Measurements from ENCODE around the gene SDC4. TPM values are rescaled to one million over a fixed set of nuclear protein-coding genes. Genes with fewer than 3 reads are reported as not detected.

The SDC4 gene
- total RNA-seq, 3 donors from 2014 or later = 114 to 145 (median 122) TPM

DNA sequence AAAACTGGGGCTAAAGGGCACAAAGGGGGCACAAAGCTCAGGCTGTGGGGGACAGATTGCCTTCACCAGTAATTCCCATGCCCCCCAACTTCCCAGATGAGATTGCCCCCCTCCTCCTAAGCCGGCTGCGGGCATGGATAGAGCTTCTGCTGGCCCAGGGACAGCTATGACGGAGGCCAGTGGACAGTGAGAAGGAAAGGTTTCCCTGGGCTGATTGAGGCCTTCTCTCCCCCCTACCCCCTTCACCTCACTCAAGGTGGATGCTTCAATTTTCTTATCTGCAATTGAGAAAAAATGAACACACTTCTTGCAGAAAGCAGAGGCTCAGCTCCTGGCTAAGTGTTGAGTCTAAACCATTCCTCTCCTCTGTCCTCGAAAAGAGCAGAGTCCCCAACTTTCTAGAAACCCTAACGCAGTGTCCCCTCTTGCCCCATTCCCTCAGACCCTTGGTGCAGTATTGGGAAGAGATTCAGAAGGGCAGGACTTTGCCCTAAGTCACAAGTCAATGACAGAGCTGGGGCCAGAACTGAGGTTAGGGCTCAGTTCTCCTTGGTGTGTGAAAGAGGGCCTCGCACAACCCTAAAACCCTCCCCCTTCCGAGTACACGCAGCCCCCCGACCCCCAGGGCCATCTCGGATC is 808 bp downstream of the SDC4 start:
- TF ChIP-seq, protein P1, sequence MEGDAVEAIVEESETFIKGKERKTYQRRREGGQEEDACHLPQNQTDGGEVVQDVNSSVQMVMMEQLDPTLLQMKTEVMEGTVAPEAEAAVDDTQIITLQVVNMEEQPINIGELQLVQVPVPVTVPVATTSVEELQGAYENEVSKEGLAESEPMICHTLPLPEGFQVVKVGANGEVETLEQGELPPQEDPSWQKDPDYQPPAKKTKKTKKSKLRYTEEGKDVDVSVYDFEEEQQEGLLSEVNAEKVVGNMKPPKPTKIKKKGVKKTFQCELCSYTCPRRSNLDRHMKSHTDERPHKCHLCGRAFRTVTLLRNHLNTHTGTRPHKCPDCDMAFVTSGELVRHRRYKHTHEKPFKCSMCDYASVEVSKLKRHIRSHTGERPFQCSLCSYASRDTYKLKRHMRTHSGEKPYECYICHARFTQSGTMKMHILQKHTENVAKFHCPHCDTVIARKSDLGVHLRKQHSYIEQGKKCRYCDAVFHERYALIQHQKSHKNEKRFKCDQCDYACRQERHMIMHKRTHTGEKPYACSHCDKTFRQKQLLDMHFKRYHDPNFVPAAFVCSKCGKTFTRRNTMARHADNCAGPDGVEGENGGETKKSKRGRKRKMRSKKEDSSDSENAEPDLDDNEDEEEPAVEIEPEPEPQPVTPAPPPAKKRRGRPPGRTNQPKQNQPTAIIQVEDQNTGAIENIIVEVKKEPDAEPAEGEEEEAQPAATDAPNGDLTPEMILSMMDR (IDR thresholded peaks at IDR 0.05) = no peak
- Histone ChIP-seq H3K4me1 (ENCODE audit: low read depth) (peaks cover 34% of the 10 kb centered on the region), H3K36me3 (ENCODE audit: low read depth) (no peaks in the 10 kb centered on the region), H3K9me3 (no peaks in the 10 kb centered on the region), H3K4me3 (peak overlapping the region; percentile 69)
- DNase-seq (no peak), ATAC-seq (peak; percentile 6)
- intact Hi-C loops (cut with DNase I, micrococcal nuclease) = no loop called here

DNA sequence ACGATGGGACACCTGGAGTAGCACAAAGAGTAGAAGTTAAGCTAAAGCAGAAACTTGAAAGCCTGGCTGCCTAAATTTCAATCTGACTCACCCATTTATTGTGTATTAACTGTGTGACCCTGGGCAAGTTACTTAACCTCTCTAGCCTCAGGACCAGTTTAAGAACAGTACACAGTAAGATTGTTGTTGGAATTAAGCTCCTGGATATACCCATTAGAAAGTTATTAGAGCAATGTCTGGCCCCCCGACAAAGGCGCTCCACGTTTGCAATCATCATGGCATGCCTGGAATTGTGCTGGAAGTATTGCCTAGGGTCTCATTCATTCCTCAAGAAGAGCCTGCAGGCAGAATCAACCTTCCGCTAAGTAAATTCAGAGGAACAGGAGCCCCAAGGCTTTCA is 1.4 kb downstream of the SDC4 start:
- H3K4me1 ChIP-seq (ENCODE audit: low read depth) = peaks cover 40% of the 10 kb centered on the region
- ATAC-seq (no peak), DNase-seq (no peak)
- no peaks in the 10 kb centered on the region for H3K36me3 ChIP-seq (ENCODE audit: low read depth)
- intact Hi-C loops (cut with DNase I, micrococcal nuclease) = no loop called here
- TF ChIP-seq, protein P1 (IDR thresholded peaks at IDR 0.05) = no peak
- peak overlapping the region; percentile 69 for H3K4me3 ChIP-seq
- no peaks in the 10 kb centered on the region for H3K9me3 ChIP-seq

DNA sequence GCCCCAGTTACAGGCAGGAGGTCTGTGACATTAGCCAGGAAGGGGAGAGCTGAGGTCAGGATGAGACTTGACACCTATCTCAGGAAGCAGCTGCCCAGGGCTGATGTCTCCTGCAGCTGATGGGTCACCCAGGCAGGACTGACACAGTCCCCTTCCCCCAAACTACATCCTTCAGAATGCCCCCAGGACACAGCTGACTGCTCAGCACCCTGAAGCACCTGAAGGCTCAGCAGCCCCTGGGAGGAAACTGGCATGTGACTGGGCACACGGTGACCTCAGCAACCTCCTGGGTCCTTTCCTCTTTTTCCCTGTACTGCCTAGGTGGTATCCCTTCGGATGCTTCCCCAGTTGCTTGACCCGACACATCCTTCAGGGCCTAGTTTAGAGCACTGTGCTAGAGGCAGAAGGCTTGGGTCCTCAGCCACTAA is 1.9 kb downstream of the SDC4 start:
- Histone ChIP-seq H3K9me3 (no peaks in the 10 kb centered on the region), H3K36me3 (ENCODE audit: low read depth) (no peaks in the 10 kb centered on the region), H3K4me3 (peak overlapping the region; percentile 69), H3K4me1 (ENCODE audit: low read depth) (peaks cover 45% of the 10 kb centered on the region)
- TF ChIP-seq, protein P1 (IDR thresholded peaks at IDR 0.05) = no peak
- ATAC-seq (no peak), DNase-seq (no peak)
- intact Hi-C loops (cut with DNase I, micrococcal nuclease) = no loop called here

DNA sequence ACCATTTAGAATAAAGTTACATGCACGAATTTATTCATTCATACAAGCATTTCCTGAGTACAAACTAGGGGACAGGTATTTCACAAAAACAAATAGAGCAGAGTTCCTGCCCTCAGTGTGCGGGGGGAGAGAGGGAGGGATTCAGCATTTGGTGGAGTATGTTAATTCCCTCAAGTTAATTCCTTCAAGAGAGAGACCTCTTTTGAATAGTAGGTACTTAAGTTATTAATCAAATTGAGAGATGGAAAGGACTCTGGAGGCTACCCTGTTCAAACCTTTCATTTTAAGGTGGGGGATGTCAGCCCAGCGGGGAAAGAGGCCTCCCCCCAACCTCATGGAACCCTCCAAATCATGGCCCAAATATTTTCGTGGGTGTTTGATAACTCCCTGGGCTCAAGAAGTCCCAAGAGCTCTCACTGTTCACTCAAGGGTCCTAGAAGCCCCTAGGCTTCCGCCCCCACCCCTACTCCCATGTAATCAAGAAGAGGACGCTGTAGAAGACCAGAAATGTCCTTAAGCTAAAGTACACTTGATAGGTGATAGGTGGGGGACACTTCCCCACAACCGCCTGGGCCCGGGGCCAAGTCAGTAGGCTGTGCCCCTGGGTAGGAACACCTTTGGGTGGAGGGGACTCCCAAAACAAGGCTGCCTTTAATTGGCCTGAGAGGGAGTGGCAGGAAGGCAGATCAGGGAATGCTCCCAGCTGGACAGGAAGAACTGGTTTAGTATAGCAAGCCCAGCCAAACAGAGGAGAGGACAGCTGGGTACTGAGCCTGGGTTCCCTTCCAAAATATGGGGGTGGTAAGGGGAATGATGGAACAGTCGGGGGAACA is 2.9 kb downstream of the SDC4 start:
- Histone ChIP-seq H3K4me1 (ENCODE audit: low read depth) (peaks cover 55% of the 10 kb centered on the region), H3K9me3 (no peaks in the 10 kb centered on the region), H3K4me3 (no peak overlapping the region), H3K36me3 (ENCODE audit: low read depth) (no peaks in the 10 kb centered on the region)
- intact Hi-C loops (cut with DNase I, micrococcal nuclease) = no loop called here
- TF ChIP-seq, protein P1 (IDR thresholded peaks at IDR 0.05) = no peak
- peak; percentile 77 to 85 (median 82) for DNase-seq
- peak; percentile 46 for ATAC-seq

DNA sequence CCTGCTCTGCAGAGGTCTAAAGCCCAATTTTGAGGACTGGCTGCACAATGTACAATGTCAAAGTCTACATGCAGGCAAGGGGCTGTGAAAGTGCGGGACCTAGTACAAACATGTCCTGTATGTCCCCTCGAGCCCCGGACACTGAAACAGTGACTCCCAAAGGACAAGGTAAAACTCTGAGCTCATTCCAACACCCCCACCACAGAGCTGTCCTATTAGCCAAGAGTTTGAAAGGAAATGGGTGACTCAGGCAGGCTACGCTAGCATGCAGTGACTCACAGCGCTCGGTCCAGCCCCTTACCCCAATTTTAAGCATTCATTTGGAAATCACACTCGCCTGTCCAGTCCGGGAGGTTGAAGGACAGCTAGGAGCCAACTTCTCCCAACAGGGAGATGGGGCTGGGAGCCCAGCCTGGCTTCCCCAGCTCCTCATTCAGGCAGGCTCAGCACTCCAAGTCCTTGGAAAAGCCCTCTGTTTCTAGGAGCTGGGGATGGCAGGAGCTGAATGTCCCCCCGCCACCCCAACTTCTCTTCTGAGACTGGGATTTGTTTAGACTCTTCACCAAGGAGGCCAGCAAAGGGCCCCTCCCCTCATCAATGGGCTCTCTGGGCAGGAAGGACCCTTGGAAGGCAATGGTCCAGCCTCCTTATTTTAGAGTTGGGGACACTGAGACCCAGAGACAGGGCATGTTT is 3.9 kb downstream of the SDC4 start:
- intact Hi-C loops (cut with DNase I, micrococcal nuclease) = no loop called here
- Histone ChIP-seq H3K36me3 (ENCODE audit: low read depth) (no peaks in the 10 kb centered on the region), H3K4me3 (no peak overlapping the region), H3K9me3 (no peaks in the 10 kb centered on the region), H3K4me1 (ENCODE audit: low read depth) (peaks cover 63% of the 10 kb centered on the region)
- DNase-seq = peak in 2 of 3 donors; percentile 53 to 54
- TF ChIP-seq, protein P1 (IDR thresholded peaks at IDR 0.05) = no peak
- ATAC-seq = peak; percentile 44

Measured in mucosa of descending colon (tissue), 3 donors.